ENCODE results near the gene C12orf42. TPM values are rescaled to one million over a fixed set of nuclear protein-coding genes. Genes with fewer than 3 reads are reported as not detected.

C12orf42 gene
- total RNA-seq, 1 experiment from 2014 or later: not detected

DNA sequence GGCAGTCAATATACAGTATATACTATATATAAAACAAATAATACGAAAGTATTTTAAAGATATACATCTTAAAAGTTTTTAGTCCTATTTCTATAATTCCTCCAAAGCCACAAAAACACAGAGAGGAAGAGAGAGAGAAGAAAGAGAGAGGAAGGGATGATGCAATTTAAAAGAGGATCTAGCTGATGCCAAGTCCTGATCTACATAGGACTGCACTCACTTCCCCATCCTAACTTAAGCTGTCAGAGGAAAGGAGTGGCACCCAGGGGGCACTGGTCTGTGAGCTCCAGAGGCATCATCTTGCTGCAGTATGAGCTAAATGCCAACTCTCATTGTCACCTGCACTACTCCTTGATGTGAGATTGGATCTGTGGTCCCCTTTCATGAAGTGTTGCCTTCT is 95.8 kb downstream of the C12orf42 start:
- H2AK5ac ChIP-seq (ENCODE audit: insufficient read length, low read length): no peak overlapping the region
- H3K23ac ChIP-seq (ENCODE audit: insufficient read length, low read depth, low read length): no peak overlapping the region
- Mint-ChIP-seq H3K36me3 (ENCODE audit: insufficient read depth in 1 of 3, low read depth in 3 of 3) (no peaks in the 10 kb centered on the region), H3K4me1 (peaks cover 15 to 17% of the 10 kb centered on the region in 2 experiments), H3K9me3 (no peaks in the 10 kb centered on the region), H3K4me3 (no peak overlapping the region), H3K27me3 (ENCODE audit: low read depth) (no peaks in the 10 kb centered on the region), H3K27ac (no peak overlapping the region)
- no peak overlapping the region for H3K4me2 ChIP-seq (ENCODE audit: insufficient read depth, insufficient read length, low read length)
- no peaks in the 10 kb centered on the region for H3K79me1 ChIP-seq (ENCODE audit: insufficient read depth, low read depth, low read length, poor library complexity, severe bottlenecking)
- no peaks in the 10 kb centered on the region for H3K79me2 ChIP-seq (ENCODE audit: insufficient read depth, low read length)
- no peak overlapping the region for H4K8ac ChIP-seq (replicated peaks; ENCODE audit: insufficient read length, low read depth, low read length)
- no peak overlapping the region for H4K5ac ChIP-seq (ENCODE audit: insufficient read length, low read depth, low read length)
- no peak overlapping the region for H4K91ac ChIP-seq (ENCODE audit: insufficient read length, low read depth, low read length)
- H3K27me3 ChIP-seq (ENCODE audit: insufficient read depth, low read length): no peaks in the 10 kb centered on the region
- no peak overlapping the region for H3K14ac ChIP-seq (ENCODE audit: insufficient read depth, low read length)
- H3K9ac ChIP-seq (ENCODE audit: extremely low read depth, insufficient read length, low read length): no peak overlapping the region
- TF ChIP-seq, protein P1, sequence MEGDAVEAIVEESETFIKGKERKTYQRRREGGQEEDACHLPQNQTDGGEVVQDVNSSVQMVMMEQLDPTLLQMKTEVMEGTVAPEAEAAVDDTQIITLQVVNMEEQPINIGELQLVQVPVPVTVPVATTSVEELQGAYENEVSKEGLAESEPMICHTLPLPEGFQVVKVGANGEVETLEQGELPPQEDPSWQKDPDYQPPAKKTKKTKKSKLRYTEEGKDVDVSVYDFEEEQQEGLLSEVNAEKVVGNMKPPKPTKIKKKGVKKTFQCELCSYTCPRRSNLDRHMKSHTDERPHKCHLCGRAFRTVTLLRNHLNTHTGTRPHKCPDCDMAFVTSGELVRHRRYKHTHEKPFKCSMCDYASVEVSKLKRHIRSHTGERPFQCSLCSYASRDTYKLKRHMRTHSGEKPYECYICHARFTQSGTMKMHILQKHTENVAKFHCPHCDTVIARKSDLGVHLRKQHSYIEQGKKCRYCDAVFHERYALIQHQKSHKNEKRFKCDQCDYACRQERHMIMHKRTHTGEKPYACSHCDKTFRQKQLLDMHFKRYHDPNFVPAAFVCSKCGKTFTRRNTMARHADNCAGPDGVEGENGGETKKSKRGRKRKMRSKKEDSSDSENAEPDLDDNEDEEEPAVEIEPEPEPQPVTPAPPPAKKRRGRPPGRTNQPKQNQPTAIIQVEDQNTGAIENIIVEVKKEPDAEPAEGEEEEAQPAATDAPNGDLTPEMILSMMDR (conservative IDR thresholded peaks at IDR 0.05): no peak
- no peak overlapping the region for H3K18ac ChIP-seq (ENCODE audit: insufficient read length, low read depth, low read length)
- no peak overlapping the region for H3K4ac ChIP-seq (ENCODE audit: low read depth, low read length)
- H3K56ac ChIP-seq (ENCODE audit: insufficient read length, low read depth, low read length): no peak overlapping the region
- H3K9me3 ChIP-seq (ENCODE audit: control insufficient read depth, low read depth, low read length): no peaks in the 10 kb centered on the region
- H2BK5ac ChIP-seq (ENCODE audit: insufficient read length, low read length): no peak overlapping the region
- no peak overlapping the region for H3K27ac ChIP-seq (ENCODE audit: insufficient read length, low read depth, low read length)
- H3K23me2 ChIP-seq (ENCODE audit: insufficient read length, low read depth, low read length, poor library complexity, severe bottlenecking): no peaks in the 10 kb centered on the region
- WGBS (ENCODE audit: extremely low coverage, insufficient read length, low lambda C conversion rate): no CpG with 5 or more reads among the region's 1 CpG
- H2BK120ac ChIP-seq (ENCODE audit: low read depth, low read length, poor library complexity, severe bottlenecking): no peak overlapping the region
- no peak overlapping the region for H2BK20ac ChIP-seq (ENCODE audit: low read depth, low read length, poor library complexity, severe bottlenecking)
- no peak overlapping the region for H2BK12ac ChIP-seq (ENCODE audit: insufficient read length, low read depth, low read length)
- H3T11ph ChIP-seq (ENCODE audit: low read length): no peak overlapping the region
- DNase-seq: no peak
- no peak overlapping the region for H2BK15ac ChIP-seq (ENCODE audit: low read depth, low read length)
- peaks cover 5% of the 10 kb centered on the region; the same call in 1 of the 2 replicates for H3K4me1 ChIP-seq (ENCODE audit: insufficient read depth, low read length)
- H2AFZ ChIP-seq (ENCODE audit: low read length): no peak overlapping the region
- no peaks in the 10 kb centered on the region for H4K20me1 ChIP-seq (ENCODE audit: control insufficient read depth, insufficient read depth, insufficient read length)
